ENCODE data around the gene ZNF536.

Gene ZNF536

DNA sequence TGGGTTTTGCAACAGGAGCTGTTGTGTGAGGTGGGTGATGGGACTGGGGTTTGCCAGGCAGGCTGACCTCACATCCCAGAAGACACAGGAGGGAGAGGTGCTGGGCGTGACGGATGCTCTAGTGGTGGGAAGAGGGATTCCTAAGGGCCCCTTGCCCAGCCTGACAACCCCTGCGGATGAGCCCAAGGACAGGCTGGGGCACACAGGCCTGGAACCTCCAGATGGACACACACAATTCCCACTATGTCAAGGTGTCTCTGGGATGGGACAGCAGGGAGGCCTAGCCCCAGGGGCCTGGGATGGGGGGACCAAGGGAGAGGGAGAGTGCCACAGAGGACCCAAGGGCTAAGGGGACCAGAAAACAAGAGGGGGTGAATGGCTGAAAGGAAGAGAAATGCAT lies 191.5 kb downstream of the ZNF536 start:
- Histone ChIP-seq H3K27ac (ENCODE audit: low read depth, low read length) (no peak overlapping the region), H3K9me3 (ENCODE audit: low read length) (no peaks in the 10 kb centered on the region), H3K4me3 (ENCODE audit: low read depth in 1 of 2, low read length in 2 of 2) (no peak overlapping the region), H3K36me3 (ENCODE audit: insufficient read depth, low read length) (no peaks in the 10 kb centered on the region), H3K4me1 (ENCODE audit: insufficient read depth, low read length) (no peaks in the 10 kb centered on the region), H3K27me3 (ENCODE audit: control insufficient read depth in 1 of 2, insufficient read depth in 2 of 2, low read length in 2 of 2) (no peaks in the 10 kb centered on the region), H3K9ac (ENCODE audit: low read length) (no peak overlapping the region)

DNA sequence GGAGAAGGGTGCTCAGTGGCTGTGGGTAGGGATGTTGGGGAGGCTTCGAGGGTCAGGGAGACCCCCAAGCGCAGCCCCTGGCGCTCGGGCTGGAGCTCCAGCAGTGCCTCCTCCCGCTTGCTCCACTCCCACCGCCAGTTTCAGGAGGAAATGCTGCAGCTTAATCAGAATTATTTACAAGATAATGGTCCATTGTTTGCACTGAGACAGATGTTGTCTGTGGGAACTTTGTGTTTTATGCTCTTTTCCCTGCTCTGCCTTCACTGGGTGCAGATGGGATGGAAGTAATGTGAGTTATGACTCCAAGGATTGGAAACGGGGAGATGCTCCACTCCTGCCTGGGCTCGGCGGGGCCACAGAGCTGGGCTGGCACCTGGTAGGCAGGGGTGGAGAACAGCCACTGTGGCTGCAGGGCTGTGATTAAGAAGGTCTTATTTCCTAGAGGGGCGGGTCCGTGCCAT lies 192.4 kb downstream of the ZNF536 start:
- no peaks in the 10 kb centered on the region for H3K36me3 ChIP-seq (ENCODE audit: insufficient read depth, low read length)
- H3K27me3 ChIP-seq (ENCODE audit: control insufficient read depth in 1 of 2, insufficient read depth in 2 of 2, low read length in 2 of 2), result no peaks in the 10 kb centered on the region
- no peak overlapping the region for H3K9ac ChIP-seq (ENCODE audit: low read length)
- no peaks in the 10 kb centered on the region for H3K9me3 ChIP-seq (ENCODE audit: low read length)
- H3K4me3 ChIP-seq (ENCODE audit: low read depth in 1 of 2, low read length in 2 of 2), result no peak overlapping the region
- H3K27ac ChIP-seq (ENCODE audit: low read depth, low read length), result no peak overlapping the region
- H3K4me1 ChIP-seq (ENCODE audit: insufficient read depth, low read length), result no peaks in the 10 kb centered on the region

DNA sequence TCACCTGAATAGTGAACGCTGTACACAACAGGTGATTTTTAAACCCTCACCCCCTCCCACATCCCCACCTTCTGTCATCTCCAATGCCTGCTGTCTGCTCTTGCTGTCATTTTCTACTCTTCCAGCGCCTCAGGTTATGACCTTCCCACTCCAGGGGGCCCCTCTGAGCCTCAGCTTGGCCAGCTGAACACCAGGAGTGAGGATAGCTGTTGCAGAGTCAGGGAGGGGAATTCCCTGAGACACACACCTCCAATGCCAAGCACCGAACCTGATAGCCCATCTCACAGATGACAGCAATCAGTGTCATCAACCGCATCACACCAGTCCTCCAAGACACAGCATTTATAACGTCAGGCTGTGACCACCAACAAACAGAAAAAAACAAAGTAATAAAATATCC lies 193.5 kb downstream of the ZNF536 start:
- H3K27me3 ChIP-seq (ENCODE audit: control insufficient read depth in 1 of 2, insufficient read depth in 2 of 2, low read length in 2 of 2), result no peaks in the 10 kb centered on the region
- H3K9me3 ChIP-seq (ENCODE audit: low read length), result no peaks in the 10 kb centered on the region
- no peak overlapping the region for H3K27ac ChIP-seq (ENCODE audit: low read depth, low read length)
- H3K9ac ChIP-seq (ENCODE audit: low read length), result no peak overlapping the region
- no peaks in the 10 kb centered on the region for H3K36me3 ChIP-seq (ENCODE audit: insufficient read depth, low read length)
- H3K4me3 ChIP-seq (ENCODE audit: low read depth in 1 of 2, low read length in 2 of 2), result no peak overlapping the region
- H3K4me1 ChIP-seq (ENCODE audit: insufficient read depth, low read length), result no peaks in the 10 kb centered on the region

DNA sequence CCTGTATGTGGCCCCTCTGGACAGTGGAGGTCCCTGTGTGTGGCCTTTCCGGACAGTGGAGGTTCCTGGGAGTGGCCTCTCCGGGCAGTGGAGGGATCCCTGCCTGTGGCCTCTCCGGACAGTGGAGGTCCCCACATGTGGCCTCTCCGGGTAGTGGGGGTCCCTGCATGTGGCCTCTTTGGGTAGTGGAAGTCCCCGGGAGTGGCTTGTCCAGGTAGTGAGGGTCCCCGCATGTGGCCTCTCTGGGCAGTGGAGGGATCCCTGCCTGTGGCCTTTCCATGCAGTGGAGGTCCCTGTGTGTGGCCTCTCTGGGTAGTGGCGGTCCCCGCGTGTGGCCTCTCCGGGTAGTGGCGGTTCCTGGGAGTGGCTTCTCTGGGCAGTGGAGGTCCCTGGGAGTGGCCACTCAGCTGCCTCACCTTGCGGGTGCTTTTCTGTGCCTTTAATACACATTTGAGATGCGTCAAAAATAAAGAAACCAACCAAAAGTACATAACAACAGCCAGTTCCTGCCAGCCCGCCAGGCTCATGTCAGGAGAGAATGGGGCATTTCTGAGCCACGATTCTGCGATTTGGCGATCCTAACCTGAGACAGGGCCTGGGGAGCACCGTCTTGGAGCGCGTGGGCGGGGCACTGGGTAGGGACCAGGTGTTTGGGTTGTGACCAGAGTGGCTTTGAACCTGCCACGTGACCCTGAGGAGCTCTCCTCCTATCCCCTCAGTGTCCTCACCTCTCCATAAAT lies 194.7 kb downstream of the ZNF536 start:
- Histone ChIP-seq H3K4me1 (ENCODE audit: insufficient read depth, low read length) (no peaks in the 10 kb centered on the region), H3K9ac (ENCODE audit: low read length) (no peak overlapping the region), H3K27ac (ENCODE audit: low read depth, low read length) (no peak overlapping the region), H3K9me3 (ENCODE audit: low read length) (no peaks in the 10 kb centered on the region), H3K27me3 (ENCODE audit: control insufficient read depth in 1 of 2, insufficient read depth in 2 of 2, low read length in 2 of 2) (no peaks in the 10 kb centered on the region), H3K4me3 (ENCODE audit: low read depth in 1 of 2, low read length in 2 of 2) (no peak overlapping the region), H3K36me3 (ENCODE audit: insufficient read depth, low read length) (no peaks in the 10 kb centered on the region)

DNA sequence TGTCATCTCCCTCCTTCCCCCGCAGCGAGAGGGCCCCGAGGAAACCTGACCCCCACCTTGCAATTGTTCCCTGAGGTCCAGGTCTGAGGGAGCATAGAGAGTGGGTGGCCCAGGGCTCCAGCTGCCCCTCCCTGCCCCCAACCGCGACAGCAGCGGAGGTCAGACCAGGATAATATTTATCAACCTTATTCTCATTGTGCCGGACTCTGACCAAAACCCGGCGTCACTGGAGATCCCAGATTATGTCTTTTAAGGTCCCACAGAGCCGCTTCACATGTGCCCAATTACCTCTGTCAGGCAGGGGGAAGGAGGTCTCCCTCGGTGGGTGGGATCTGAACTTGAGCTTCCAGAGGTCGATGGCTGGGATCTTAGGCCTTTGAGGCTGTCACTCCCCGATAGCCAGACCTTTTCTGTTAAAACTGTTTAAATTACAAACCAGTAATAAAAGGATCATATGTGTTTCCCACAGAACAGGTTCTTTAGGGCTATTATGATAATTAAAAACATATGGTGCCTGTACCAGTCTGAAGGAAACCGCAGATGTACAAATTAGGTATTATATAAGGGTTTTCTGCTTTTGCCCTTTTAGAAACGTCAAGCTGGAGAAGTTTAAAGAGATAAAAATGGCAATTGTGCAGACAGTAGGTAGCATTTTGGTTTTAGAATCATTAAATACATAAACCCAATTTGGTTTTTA lies 195.5 kb downstream of the ZNF536 start:
- H3K4me1 ChIP-seq (ENCODE audit: insufficient read depth, low read length), result no peaks in the 10 kb centered on the region
- no peak overlapping the region for H3K4me3 ChIP-seq (ENCODE audit: low read depth in 1 of 2, low read length in 2 of 2)
- H3K36me3 ChIP-seq (ENCODE audit: insufficient read depth, low read length), result no peaks in the 10 kb centered on the region
- H3K27ac ChIP-seq (ENCODE audit: low read depth, low read length), result no peak overlapping the region
- no peaks in the 10 kb centered on the region for H3K9me3 ChIP-seq (ENCODE audit: low read length)
- H3K27me3 ChIP-seq (ENCODE audit: control insufficient read depth in 1 of 2, insufficient read depth in 2 of 2, low read length in 2 of 2), result no peaks in the 10 kb centered on the region
- no peak overlapping the region for H3K9ac ChIP-seq (ENCODE audit: low read length)

DNA sequence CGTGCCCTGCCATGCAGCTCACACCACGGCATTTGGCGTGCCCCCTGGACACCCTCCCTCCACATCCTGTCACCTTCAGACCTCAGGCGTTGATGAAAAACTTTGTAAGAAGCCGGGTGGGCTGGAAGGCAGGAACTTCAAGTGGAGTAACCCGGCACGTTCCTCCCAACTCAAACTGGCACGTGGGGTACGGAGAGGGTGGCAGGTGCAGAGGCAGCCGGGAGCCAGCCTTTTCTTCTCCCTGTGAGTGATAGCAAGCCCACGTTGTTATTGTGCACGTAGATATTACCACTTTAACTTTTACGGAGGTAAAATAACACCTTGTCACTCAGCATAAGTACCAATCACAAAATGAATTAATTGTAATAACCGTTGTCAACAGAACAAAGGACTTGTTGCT lies 198.0 kb downstream of the ZNF536 start:
- Histone ChIP-seq H3K27ac (ENCODE audit: low read depth, low read length) (no peak overlapping the region), H3K4me1 (ENCODE audit: insufficient read depth, low read length) (no peaks in the 10 kb centered on the region), H3K4me3 (ENCODE audit: low read depth in 1 of 2, low read length in 2 of 2) (no peak overlapping the region), H3K9me3 (ENCODE audit: low read length) (no peaks in the 10 kb centered on the region), H3K27me3 (ENCODE audit: control insufficient read depth in 1 of 2, insufficient read depth in 2 of 2, low read length in 2 of 2) (no peaks in the 10 kb centered on the region), H3K36me3 (ENCODE audit: insufficient read depth, low read length) (no peaks in the 10 kb centered on the region), H3K9ac (ENCODE audit: low read length) (no peak overlapping the region)

DNA sequence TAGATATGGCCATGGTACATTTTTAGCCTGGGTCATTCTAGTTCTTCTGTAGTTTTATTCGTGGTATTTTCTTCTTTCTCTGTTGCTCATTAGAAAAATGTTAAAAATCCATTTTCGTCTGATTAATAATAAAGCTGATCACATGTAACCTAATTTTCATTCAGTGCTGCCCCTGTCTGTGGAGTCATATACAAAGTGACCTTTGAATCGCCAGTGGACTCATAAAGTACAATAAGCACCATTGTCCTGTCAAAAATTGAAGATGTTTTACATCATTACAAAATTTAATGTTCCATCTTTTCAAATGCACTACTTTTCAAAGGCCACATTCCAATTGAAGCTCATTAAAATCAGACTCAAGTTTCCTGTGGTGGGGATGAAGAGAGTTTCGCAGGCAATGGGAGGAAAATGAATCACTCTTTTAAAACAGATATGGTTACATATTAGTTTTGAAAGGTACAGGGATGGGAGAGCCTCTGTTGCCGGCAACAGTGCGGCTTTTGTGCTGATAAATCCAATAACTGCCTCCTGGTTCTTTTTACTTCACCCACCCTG lies 205.4 kb downstream of the ZNF536 start:
- Histone ChIP-seq H3K9ac (ENCODE audit: low read length) (no peak overlapping the region), H3K4me3 (ENCODE audit: low read depth in 1 of 2, low read length in 2 of 2) (no peak overlapping the region), H3K27ac (ENCODE audit: low read depth, low read length) (no peak overlapping the region), H3K9me3 (ENCODE audit: low read length) (no peaks in the 10 kb centered on the region), H3K36me3 (ENCODE audit: insufficient read depth, low read length) (no peaks in the 10 kb centered on the region), H3K27me3 (ENCODE audit: control insufficient read depth in 1 of 2, insufficient read depth in 2 of 2, low read length in 2 of 2) (no peaks in the 10 kb centered on the region), H3K4me1 (ENCODE audit: insufficient read depth, low read length) (no peaks in the 10 kb centered on the region)

DNA sequence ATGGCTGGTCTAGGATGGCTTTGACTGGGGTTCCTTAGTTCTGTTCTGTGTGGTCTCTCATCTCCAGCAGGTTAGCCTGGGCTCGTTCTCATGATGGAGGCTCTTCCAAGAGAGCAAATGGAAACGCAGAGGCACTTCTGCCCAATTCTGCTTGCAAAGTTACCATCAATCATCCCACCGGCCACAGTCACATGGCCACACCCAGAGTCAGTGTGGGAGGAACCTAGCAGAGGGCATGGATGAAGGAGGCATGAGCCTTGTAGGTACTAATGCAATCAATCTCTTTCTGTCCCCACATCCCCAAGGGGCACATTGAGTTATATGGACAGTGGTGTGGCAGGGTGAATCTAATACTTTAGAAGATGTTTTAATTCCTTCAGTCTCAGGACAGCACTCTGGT lies 207.2 kb downstream of the ZNF536 start:
- no peak overlapping the region for H3K4me3 ChIP-seq (ENCODE audit: low read depth in 1 of 2, low read length in 2 of 2)
- H3K9me3 ChIP-seq (ENCODE audit: low read length), result no peaks in the 10 kb centered on the region
- no peaks in the 10 kb centered on the region for H3K36me3 ChIP-seq (ENCODE audit: insufficient read depth, low read length)
- no peak overlapping the region for H3K9ac ChIP-seq (ENCODE audit: low read length)
- H3K4me1 ChIP-seq (ENCODE audit: insufficient read depth, low read length), result no peaks in the 10 kb centered on the region
- H3K27me3 ChIP-seq (ENCODE audit: control insufficient read depth in 1 of 2, insufficient read depth in 2 of 2, low read length in 2 of 2), result no peaks in the 10 kb centered on the region
- H3K27ac ChIP-seq (ENCODE audit: low read depth, low read length), result no peak overlapping the region

DNA sequence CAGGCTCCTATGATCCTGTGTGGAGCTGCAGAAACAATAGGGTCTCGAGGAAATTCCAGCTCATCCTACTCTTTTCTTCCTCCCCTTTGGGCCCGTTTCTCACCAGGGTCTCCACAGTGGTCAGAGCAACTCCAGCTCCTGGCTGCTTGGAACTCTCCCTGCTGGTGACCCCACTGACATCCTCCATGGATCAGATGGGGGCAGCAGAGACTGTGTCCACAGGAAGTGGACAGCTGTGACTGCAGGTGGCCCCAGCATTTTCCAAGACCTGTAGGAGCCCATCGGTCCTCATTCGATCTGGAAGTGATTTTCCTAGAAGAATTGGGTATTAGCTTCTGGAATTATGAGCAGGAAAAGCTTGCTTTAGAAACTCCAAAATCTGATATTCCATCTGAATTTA lies 208.5 kb downstream of the ZNF536 start:
- no peaks in the 10 kb centered on the region for H3K27me3 ChIP-seq (ENCODE audit: control insufficient read depth in 1 of 2, insufficient read depth in 2 of 2, low read length in 2 of 2)
- no peak overlapping the region for H3K27ac ChIP-seq (ENCODE audit: low read depth, low read length)
- H3K4me3 ChIP-seq (ENCODE audit: low read depth in 1 of 2, low read length in 2 of 2), result no peak overlapping the region
- no peaks in the 10 kb centered on the region for H3K36me3 ChIP-seq (ENCODE audit: insufficient read depth, low read length)
- no peaks in the 10 kb centered on the region for H3K4me1 ChIP-seq (ENCODE audit: insufficient read depth, low read length)
- H3K9me3 ChIP-seq (ENCODE audit: low read length), result no peaks in the 10 kb centered on the region
- H3K9ac ChIP-seq (ENCODE audit: low read length), result no peak overlapping the region

DNA sequence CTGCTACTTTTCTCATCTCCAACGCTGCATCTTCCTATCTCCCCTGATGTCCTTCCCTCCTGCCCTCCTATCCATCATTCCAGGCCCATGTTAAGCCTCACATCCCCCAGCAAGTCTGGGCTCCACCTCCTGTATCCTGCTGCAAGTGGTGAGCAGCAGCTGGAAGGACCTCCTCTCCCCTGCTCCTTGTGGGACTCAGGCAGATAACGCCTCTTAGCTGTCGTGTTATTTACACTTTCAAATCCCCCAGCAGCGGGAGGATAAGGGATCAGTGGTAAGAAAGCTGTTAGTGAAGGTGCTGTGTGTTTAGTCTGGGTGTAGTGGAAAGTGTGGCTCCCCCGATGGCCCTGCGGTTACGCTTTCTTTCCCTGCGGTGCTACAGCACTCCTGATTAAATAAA lies 211.9 kb downstream of the ZNF536 start:
- Histone ChIP-seq H3K36me3 (ENCODE audit: insufficient read depth, low read length) (no peaks in the 10 kb centered on the region), H3K4me1 (ENCODE audit: insufficient read depth, low read length) (no peaks in the 10 kb centered on the region), H3K27me3 (ENCODE audit: control insufficient read depth in 1 of 2, insufficient read depth in 2 of 2, low read length in 2 of 2) (no peaks in the 10 kb centered on the region), H3K9me3 (ENCODE audit: low read length) (no peaks in the 10 kb centered on the region), H3K9ac (ENCODE audit: low read length) (no peak overlapping the region), H3K27ac (ENCODE audit: low read depth, low read length) (no peak overlapping the region), H3K4me3 (ENCODE audit: low read depth in 1 of 2, low read length in 2 of 2) (no peak overlapping the region)

DNA sequence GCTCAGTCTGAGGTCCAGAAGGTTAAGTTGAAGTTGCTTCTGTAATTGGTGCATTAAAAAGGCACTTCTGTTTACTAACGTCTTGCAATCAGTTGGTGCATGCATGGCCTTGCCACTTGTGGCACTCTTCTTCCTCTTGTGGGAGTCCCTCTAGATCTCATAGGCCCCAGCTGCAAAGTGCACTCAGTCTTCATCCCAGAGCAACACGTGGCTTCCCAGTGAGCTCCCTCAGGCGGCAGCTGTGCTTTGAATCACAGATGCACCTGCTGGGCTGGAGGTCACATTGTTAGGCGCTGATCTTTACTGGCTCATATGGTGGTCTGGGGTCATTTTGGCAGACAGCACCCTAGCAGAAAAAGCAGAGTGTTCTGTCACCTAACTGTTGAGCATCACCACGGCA lies 215.7 kb downstream of the ZNF536 start:
- H3K4me3 ChIP-seq (ENCODE audit: low read depth in 1 of 2, low read length in 2 of 2), result no peak overlapping the region
- H3K27me3 ChIP-seq (ENCODE audit: control insufficient read depth in 1 of 2, insufficient read depth in 2 of 2, low read length in 2 of 2), result no peaks in the 10 kb centered on the region
- H3K4me1 ChIP-seq (ENCODE audit: insufficient read depth, low read length), result peaks cover under 1% of the 10 kb centered on the region
- H3K9ac ChIP-seq (ENCODE audit: low read length), result no peak overlapping the region
- no peaks in the 10 kb centered on the region for H3K9me3 ChIP-seq (ENCODE audit: low read length)
- H3K36me3 ChIP-seq (ENCODE audit: insufficient read depth, low read length), result no peaks in the 10 kb centered on the region
- no peak overlapping the region for H3K27ac ChIP-seq (ENCODE audit: low read depth, low read length)
